Suprapubic skin (tissue), 4 donors: Measurements from ENCODE around the gene FNDC1. TPM values are rescaled to one million over a fixed set of nuclear protein-coding genes. Genes with fewer than 3 reads are reported as not detected.
A peak's percentile ranks its signal among the peaks of the same experiment; 100 is the strongest.

Source experiments
- DNase-seq, 2 donors: peaks; one replicate each; pipeline ENCODE4 v3.0.0-alpha.2; 2019; ENCODE audit warnings: low spot score in 2 of 2
- H3K27ac ChIP-seq: fragments of 200-600 bp; sonication (generic); one replicate; pipeline ENCODE4 v1.5.1; 2019
- H3K27me3 ChIP-seq: fragments of 200-600 bp; sonication (generic); one replicate; pipeline ENCODE4 v1.5.1; 2019
- H3K36me3 ChIP-seq: fragments of 200-600 bp; sonication (generic); one replicate; pipeline ENCODE4 v1.5.1; 2019
- H3K4me1 ChIP-seq: fragments of 200-600 bp; sonication (generic); one replicate; pipeline ENCODE4 v1.5.1; 2019
- H3K4me3 ChIP-seq: fragments of 200-600 bp; sonication (generic); one replicate; pipeline ENCODE4 v1.5.1; 2019; ENCODE audit warnings: mild to moderate bottlenecking
- H3K9me3 ChIP-seq: fragments of 200-600 bp; sonication (generic); one replicate; pipeline ENCODE4 v1.5.1; 2019
- EP300 ChIP-seq: sonication (generic); formaldehyde crosslinking; IDR thresholded peaks from one replicate; pipeline ENCODE4 v1.6.1; 2017; ENCODE audit warnings: antibody characterized with exemption
- POLR2A ChIP-seq, 2 donors: fragments of 450-650 bp; IDR thresholded peaks; one replicate each; pipeline ENCODE4 v1.6.1; 2017; ENCODE audit warnings: antibody characterized with exemption in 2 of 2, mild to moderate bottlenecking in 2 of 2, moderate library complexity in 2 of 2
- POLR2AphosphoS5 ChIP-seq, 3 donors: sonication (generic); formaldehyde crosslinking; IDR thresholded peaks; one replicate each; pipeline ENCODE4 v1.6.1; 2017; ENCODE audit warnings: antibody characterized with exemption in 3 of 3
- WGBS: methylation state at CpG from one replicate; pipeline ENCODE4 v1.1.5; 2018; 5-methylcytosine and 5-hydroxymethylcytosine counted together
- total RNA-seq, 4 donors: library from RNA; depleted of rRNA; stranded (reverse); fragments of >200 nt; gene quantifications; one replicate each; pipeline ENCODE4 v1.1.0, GENCODE V29; 2016
- TF ChIP-seq, protein P1 (sequence below), 2 donors: fragments of 200-600 bp in 1 of 2; fragments of 450-650 bp in 1 of 2; sonication (generic) in 1 of 2; IDR thresholded peaks; one replicate each; pipeline ENCODE4 v1.5.1; 2016 to 2019; ENCODE audit warnings: antibody characterized with exemption in 2 of 2, mild to moderate bottlenecking in 1 of 2, moderate library complexity in 1 of 2

Gene FNDC1
- total RNA-seq, 4 donors from 2014 or later = 0.13 to 0.89 (median 0.15) TPM; not detected in 1

DNA sequence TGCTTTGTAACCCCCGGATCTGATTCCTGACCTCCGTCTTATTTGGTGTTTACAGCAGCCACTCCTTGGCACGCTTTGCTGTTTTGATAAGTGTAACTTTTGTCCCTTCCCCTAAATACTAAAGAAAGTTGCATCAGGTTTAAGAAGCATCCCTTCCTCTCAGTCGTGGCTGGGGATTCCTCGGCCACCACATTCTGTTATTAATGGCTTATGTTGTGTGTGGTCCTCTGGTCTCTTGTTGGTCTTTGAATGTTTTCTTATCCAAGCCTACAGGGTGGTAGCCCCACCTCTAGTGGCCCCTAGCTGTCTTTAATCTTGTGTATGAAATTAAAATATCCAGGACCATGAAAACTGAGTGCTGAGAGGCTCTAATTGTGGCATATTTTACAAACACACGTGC, 37.5 kb upstream of the FNDC1 start:
- DNase-seq = no peak
- Histone ChIP-seq H3K36me3 (no peaks in the 10 kb centered on the region), H3K9me3 (no peaks in the 10 kb centered on the region), H3K27ac (no peak overlapping the region), H3K4me3 (no peak overlapping the region), H3K4me1 (no peaks in the 10 kb centered on the region), H3K27me3 (peaks cover 8% of the 10 kb centered on the region)
- TF ChIP-seq EP300 = no peak
- TF ChIP-seq POLR2AphosphoS5 (IDR thresholded peaks at IDR 0.05) = no peak
- TF ChIP-seq, protein P1, sequence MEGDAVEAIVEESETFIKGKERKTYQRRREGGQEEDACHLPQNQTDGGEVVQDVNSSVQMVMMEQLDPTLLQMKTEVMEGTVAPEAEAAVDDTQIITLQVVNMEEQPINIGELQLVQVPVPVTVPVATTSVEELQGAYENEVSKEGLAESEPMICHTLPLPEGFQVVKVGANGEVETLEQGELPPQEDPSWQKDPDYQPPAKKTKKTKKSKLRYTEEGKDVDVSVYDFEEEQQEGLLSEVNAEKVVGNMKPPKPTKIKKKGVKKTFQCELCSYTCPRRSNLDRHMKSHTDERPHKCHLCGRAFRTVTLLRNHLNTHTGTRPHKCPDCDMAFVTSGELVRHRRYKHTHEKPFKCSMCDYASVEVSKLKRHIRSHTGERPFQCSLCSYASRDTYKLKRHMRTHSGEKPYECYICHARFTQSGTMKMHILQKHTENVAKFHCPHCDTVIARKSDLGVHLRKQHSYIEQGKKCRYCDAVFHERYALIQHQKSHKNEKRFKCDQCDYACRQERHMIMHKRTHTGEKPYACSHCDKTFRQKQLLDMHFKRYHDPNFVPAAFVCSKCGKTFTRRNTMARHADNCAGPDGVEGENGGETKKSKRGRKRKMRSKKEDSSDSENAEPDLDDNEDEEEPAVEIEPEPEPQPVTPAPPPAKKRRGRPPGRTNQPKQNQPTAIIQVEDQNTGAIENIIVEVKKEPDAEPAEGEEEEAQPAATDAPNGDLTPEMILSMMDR (IDR thresholded peaks at IDR 0.05) = no peak
- TF ChIP-seq POLR2A (IDR thresholded peaks at IDR 0.05) = no peak
- 80% methylated on average over 6 of the region's 6 CpGs for WGBS

DNA sequence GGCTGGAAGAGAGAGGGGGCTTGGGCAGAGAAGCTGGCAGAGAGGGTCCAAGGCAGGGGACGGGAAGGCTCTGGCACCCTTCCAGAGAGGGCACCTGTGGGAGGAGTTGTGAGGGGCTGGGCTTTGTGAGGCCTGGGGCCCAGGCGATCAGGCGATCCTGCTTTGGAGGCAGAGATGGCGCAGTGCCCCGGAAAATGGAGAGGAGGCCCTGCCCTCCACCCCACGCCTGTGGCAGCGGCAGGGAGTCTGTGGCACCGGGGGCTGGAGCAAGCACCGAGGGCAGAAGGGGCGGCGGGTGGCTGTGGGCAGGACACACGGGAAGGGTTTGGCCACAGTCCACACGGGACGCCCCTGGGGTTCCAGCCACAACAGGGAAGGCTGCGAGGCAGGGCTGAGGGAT, 36.5 kb upstream of the FNDC1 start:
- TF ChIP-seq, protein P1 (IDR thresholded peaks at IDR 0.05) = no peak
- no peak for TF ChIP-seq POLR2A (IDR thresholded peaks at IDR 0.05)
- no peaks in the 10 kb centered on the region for H3K9me3 ChIP-seq
- H3K4me1 ChIP-seq = no peaks in the 10 kb centered on the region
- peaks cover 15% of the 10 kb centered on the region for H3K27me3 ChIP-seq
- 73% methylated on average over 14 of the region's 15 CpGs for WGBS
- DNase-seq = no peak
- H3K27ac ChIP-seq = no peak overlapping the region
- H3K36me3 ChIP-seq = no peaks in the 10 kb centered on the region
- H3K4me3 ChIP-seq = no peak overlapping the region

DNA sequence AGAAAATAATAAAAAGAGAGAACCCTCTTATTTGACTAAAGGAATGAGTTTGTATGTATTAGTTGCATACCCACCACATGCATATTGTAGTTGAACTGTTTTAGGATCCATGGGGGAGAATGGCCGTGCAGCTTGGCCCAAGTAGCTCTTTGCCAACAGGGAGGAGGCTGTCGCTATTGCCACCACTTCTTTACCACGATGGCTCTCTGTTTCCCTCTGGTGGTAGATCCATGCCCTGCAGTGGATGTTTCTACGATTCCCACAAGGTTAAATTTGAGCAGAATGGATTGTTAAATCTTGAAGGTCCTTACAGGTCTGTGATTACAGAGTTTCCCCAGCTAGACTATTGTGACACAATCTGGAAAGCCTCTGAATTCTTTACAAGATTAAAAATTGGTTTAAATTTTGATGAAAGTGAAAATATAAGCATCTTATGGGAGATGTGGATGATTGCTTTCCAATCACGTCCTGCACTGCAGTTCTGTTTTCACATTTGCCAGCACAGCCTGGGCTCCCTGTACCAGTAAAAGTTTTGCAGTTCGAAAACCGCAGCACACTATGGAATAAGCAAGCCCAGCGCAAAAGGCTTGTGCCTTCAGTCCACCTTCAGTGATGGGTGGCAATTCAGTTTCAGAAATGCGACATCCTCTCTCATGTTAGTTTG, 34.4 kb upstream of the FNDC1 start:
- H3K4me3 ChIP-seq = no peak overlapping the region
- WGBS = 32% methylated on average over 9 of the region's 9 CpGs
- peak in 1 of 2 donors; percentile 80 for DNase-seq
- H3K4me1 ChIP-seq = no peaks in the 10 kb centered on the region
- H3K9me3 ChIP-seq = no peaks in the 10 kb centered on the region
- H3K27me3 ChIP-seq = peaks cover 27% of the 10 kb centered on the region
- TF ChIP-seq, protein P1 (IDR thresholded peaks at IDR 0.05) = peak; percentile 91 to 96
- no peak for TF ChIP-seq POLR2AphosphoS5 (IDR thresholded peaks at IDR 0.05)
- H3K36me3 ChIP-seq = no peaks in the 10 kb centered on the region
- H3K27ac ChIP-seq = no peak overlapping the region

DNA sequence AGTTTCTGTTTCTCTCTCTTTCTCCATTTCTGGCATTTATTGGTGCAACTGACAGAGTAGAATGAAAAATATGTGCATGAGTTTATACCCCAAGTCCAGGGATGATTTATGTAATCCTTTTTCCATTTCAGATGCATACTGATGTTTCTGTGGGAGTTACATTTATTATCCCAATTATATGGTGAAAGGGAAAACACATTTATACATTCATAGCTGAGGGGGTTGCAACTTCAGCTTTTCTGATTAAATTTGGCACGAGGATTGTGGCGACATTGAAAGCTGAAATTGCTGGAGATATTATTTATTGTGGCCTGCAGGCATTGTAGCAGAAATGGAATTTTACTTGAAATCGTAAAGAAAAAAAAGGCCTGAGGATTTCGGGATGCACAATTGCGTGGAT, 31.5 kb upstream of the FNDC1 start:
- Histone ChIP-seq H3K36me3 (no peaks in the 10 kb centered on the region), H3K27ac (no peak overlapping the region), H3K4me1 (no peaks in the 10 kb centered on the region), H3K27me3 (peaks cover 28% of the 10 kb centered on the region), H3K4me3 (no peak overlapping the region), H3K9me3 (no peaks in the 10 kb centered on the region)
- DNase-seq = no peak
- TF ChIP-seq POLR2AphosphoS5 (IDR thresholded peaks at IDR 0.05) (no peak), EP300 (no peak), POLR2A (IDR thresholded peaks at IDR 0.05) (no peak)
- TF ChIP-seq, protein P1 (IDR thresholded peaks at IDR 0.05) = no peak
- whole genome bisulfite sequencing = 39% methylated on average over 5 of the region's 5 CpGs

DNA sequence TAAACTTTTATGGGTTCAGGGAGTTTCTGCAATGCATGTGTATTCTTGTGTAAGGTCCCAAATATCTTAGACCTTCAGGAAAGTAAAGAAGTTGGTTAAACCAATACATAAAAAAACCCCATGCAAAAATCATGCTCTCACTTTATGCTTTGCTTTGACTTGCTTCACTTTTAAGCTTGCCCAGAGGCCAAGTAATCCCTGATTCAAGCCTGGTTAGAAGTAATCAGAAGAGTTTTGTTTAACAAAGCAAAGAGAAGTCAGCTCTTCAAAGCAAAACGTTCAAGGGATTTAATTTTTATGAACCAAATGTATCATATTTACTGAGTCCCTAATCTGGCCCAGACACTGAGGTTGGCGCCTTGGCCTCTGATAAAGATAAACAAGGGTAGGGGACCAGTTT, 26.7 kb upstream of the FNDC1 start:
- H3K9me3 ChIP-seq = no peaks in the 10 kb centered on the region
- DNase-seq = no peak
- 63% methylated on average over 2 of the region's 2 CpGs for WGBS
- H3K4me1 ChIP-seq = no peaks in the 10 kb centered on the region
- TF ChIP-seq EP300 (no peak), POLR2AphosphoS5 (IDR thresholded peaks at IDR 0.05) (no peak), POLR2A (IDR thresholded peaks at IDR 0.05) (no peak)
- TF ChIP-seq, protein P1 (IDR thresholded peaks at IDR 0.05) = no peak
- H3K27ac ChIP-seq = no peak overlapping the region
- peaks cover 14% of the 10 kb centered on the region for H3K27me3 ChIP-seq
- H3K4me3 ChIP-seq = no peak overlapping the region
- no peaks in the 10 kb centered on the region for H3K36me3 ChIP-seq
